Measurements from ENCODE around the gene CUEDC2.

CUEDC2 gene

GRCh38 chr10:102395400-102396316 is 36.7 kb downstream of the CUEDC2 start, which contains the start of gene NFKB2:
NFKB2 (plus strand) TSS chr10:102395705; CDS start chr10:102395960, 255 bp downstream.
- DNase-seq = peak; percentile 89

- DNase-seq = peak; percentile 58
These were observed 37.5 kb downstream of the CUEDC2 start for GRCh38 chr10:102394801-102395399.

GRCh38 chr10:102394079-102394800 is 38.1 kb downstream of the CUEDC2 start:
- DNase-seq = peak; percentile 95

- no peak for DNase-seq
These were observed 38.8 kb downstream of the CUEDC2 start for GRCh38 chr10:102393411-102394078.

GRCh38 chr10:102392306-102392705 is 40.1 kb downstream of the CUEDC2 start:
- DNase-seq = no peak

GRCh38 chr10:102389894-102390293 is 42.5 kb downstream of the CUEDC2 start:
- no peak for DNase-seq

GRCh38 chr10:102384606-102385429 is 47.6 kb downstream of the CUEDC2 start:
- no peak for DNase-seq

- DNase-seq = peak; percentile 47
These were observed 48.3 kb downstream of the CUEDC2 start for GRCh38 chr10:102384053-102384452.

GRCh38 chr10:102382871-102383270 is 49.5 kb downstream of the CUEDC2 start:
- no peak for DNase-seq

- DNase-seq = no peak
These were observed 50.4 kb downstream of the CUEDC2 start for GRCh38 chr10:102381983-102382382.

- no peak for DNase-seq
These were observed 53.0 kb downstream of the CUEDC2 start for GRCh38 chr10:102379383-102379782.

GRCh38 chr10:102376901-102377300 is 55.5 kb downstream of the CUEDC2 start:
- DNase-seq = no peak

- no peak for DNase-seq
These were observed 56.5 kb downstream of the CUEDC2 start for GRCh38 chr10:102375867-102376266.

- no peak for DNase-seq
These were observed 57.1 kb downstream of the CUEDC2 start for GRCh38 chr10:102375250-102375649.
